ENCODE measurements around the gene MYZAP. TPM values are rescaled to one million over a fixed set of nuclear protein-coding genes. Genes with fewer than 3 reads are reported as not detected.
A peak's percentile ranks its signal among the peaks of the same experiment; 100 is the strongest.

Gene MYZAP
- total and polyA plus RNA-seq, 7 donors: 2.0 to 24.8 (median 3.6) TPM

DNA sequence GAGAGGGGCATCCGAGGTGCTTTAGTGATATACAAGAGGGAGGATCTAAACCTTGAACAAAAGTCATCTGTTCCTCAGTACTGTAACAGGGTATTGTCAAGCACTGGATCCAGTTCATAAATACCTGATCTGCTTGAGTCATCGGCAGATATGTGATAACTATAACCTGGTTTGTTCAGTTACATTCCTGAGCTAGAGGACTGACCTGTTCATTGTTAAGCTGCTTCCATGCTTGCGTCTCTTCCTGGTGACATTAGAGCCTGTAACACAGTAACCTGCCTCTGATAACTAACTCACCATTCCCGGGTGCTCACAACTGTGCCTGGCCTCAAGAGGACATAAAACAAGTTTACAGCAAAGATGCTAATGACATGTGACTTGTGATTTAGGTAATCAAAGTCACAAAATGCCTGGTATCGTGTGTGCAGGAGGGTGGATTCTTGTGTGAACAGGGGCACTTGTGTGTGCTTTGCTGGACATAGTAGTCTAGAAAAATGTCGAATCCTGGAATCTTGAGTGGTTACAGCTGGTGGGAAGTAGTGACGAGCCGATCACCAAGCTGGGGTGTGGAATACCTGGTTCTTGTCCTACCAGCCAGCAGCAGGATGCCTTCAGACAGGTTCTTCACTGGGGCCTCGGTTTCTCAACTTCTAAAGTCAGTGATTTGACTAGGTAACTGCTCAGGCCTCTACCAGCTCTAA lies 83.9 kb downstream of the MYZAP start:
- Histone ChIP-seq H3K4me1 (no peaks in the 10 kb centered on the region), H3K27ac (no peak overlapping the region), H3K27me3 (ENCODE audit: insufficient read depth in 3 of 3, low read length in 2 of 3) (no peaks in the 10 kb centered on the region), H3K9me3 (no peaks in the 10 kb centered on the region), H3K36me3 (ENCODE audit: insufficient read depth in 1 of 2, low read depth in 1 of 2) (no peaks in the 10 kb centered on the region), H3K4me3 (no peak overlapping the region)
- intact Hi-C loops (cut with DNase I): loop anchor here in 1 of 2 donors (10.0 kb wide), 1 partner anchor 189 kb away; no protein-coding TSS in a partner anchor
- TF ChIP-seq, protein P1, sequence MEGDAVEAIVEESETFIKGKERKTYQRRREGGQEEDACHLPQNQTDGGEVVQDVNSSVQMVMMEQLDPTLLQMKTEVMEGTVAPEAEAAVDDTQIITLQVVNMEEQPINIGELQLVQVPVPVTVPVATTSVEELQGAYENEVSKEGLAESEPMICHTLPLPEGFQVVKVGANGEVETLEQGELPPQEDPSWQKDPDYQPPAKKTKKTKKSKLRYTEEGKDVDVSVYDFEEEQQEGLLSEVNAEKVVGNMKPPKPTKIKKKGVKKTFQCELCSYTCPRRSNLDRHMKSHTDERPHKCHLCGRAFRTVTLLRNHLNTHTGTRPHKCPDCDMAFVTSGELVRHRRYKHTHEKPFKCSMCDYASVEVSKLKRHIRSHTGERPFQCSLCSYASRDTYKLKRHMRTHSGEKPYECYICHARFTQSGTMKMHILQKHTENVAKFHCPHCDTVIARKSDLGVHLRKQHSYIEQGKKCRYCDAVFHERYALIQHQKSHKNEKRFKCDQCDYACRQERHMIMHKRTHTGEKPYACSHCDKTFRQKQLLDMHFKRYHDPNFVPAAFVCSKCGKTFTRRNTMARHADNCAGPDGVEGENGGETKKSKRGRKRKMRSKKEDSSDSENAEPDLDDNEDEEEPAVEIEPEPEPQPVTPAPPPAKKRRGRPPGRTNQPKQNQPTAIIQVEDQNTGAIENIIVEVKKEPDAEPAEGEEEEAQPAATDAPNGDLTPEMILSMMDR (IDR thresholded peaks at IDR 0.05): no peak
- DNase-seq (no peak), ATAC-seq (no peak)
- WGBS, 3 donors: 88 to 91% (median 89%) methylated on average over 9 of the region's 9 CpGs

- WGBS, 3 donors: 90 to 92% (median 90%) methylated on average over 5 of the region's 5 CpGs
- DNase-seq (no peak), ATAC-seq (no peak)
- Histone ChIP-seq H3K4me1 (no peaks in the 10 kb centered on the region), H3K27ac (no peak overlapping the region), H3K36me3 (ENCODE audit: insufficient read depth in 1 of 2, low read depth in 1 of 2) (no peaks in the 10 kb centered on the region), H3K27me3 (ENCODE audit: insufficient read depth in 3 of 3, low read length in 2 of 3) (no peaks in the 10 kb centered on the region), H3K4me3 (no peak overlapping the region), H3K9me3 (no peaks in the 10 kb centered on the region)
- TF ChIP-seq, protein P1 (IDR thresholded peaks at IDR 0.05): no peak
- intact Hi-C loops (cut with DNase I): loop anchor here in 1 of 2 donors (10.0 kb wide), 1 partner anchor 188 kb away; no protein-coding TSS in a partner anchor
Measured at GRCh38 chr15:57676585-57676984, 84.9 kb downstream of the MYZAP start.

DNA sequence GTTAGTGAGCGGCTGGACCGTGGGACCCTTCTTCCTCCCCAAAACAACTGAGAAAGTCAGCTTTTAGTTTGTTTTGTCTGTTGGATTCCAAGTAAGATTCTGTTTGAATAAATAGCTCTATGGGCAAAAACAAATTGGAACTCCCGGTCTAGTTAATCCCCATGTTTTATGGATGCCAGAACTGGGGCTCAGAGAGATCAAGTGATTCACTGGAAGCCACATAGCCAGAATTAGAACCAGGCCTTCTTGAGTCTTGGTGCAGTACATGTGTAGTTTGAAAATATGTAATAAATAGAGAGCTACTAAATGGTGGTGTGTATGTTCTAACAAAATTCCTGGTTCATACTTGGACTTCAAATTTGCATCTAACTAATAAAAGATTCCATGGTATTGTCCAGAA lies 85.5 kb downstream of the MYZAP start:
- 70 to 74% (median 71%) methylated on average over 3 of the region's 3 CpGs for WGBS, 3 donors
- no peaks in the 10 kb centered on the region for H3K36me3 ChIP-seq (ENCODE audit: insufficient read depth in 1 of 2, low read depth in 1 of 2)
- H3K4me1 ChIP-seq: no peaks in the 10 kb centered on the region

DNA sequence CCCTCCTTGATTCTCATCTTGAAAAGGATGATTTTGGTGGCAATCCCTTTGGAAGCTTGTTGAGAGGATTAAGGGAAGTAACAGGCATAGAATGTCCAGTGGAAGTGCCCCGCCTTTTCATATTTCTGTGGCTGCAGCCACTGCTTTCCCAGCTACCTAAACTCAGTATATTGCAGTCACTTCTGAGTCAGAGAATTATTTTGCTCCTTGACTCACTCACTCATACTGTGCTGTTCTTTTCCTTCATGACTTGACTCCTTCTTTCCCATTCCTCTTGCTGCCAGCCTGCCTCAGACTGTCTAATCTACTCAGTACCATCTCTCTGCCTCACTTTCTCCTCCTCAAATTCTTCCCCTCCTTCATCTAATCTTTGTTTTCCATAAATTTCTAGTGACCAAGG lies 88.3 kb downstream of the MYZAP start:
- ATAC-seq (peak; percentile 66 to 79 (median 77)), DNase-seq (no peak)
- 98 to 100% (median 100%) methylated on average over 1 of the region's 1 CpG for WGBS, 3 donors
- Histone ChIP-seq H3K4me1 (no peaks in the 10 kb centered on the region), H3K9me3 (no peaks in the 10 kb centered on the region), H3K36me3 (ENCODE audit: insufficient read depth in 1 of 2, low read depth in 1 of 2) (no peaks in the 10 kb centered on the region), H3K27ac (no peak overlapping the region), H3K4me3 (no peak overlapping the region), H3K27me3 (ENCODE audit: insufficient read depth in 3 of 3, low read length in 2 of 3) (no peaks in the 10 kb centered on the region)
- TF ChIP-seq, protein P1 (IDR thresholded peaks at IDR 0.05): no peak
- intact Hi-C loops (cut with DNase I): no loop called here

More for the DNA sequence above, 85.5 kb downstream of the MYZAP start:
- no peak overlapping the region for H3K27ac ChIP-seq
- H3K4me3 ChIP-seq: no peak overlapping the region
- no peaks in the 10 kb centered on the region for H3K9me3 ChIP-seq
- TF ChIP-seq, protein P1 (IDR thresholded peaks at IDR 0.05): no peak
- DNase-seq (no peak), ATAC-seq (no peak)
- intact Hi-C loops (cut with DNase I): loop anchor here in 1 of 2 donors (10.0 kb wide), 1 partner anchor 188 kb away; no protein-coding TSS in a partner anchor
- no peaks in the 10 kb centered on the region for H3K27me3 ChIP-seq (ENCODE audit: insufficient read depth in 3 of 3, low read length in 2 of 3)
